GM19395 (cell line): ENCODE data around the gene GABBR1.
"Not testable (repeated sequence)": the region's sequence is repeated elsewhere in the genome, so short reads cannot be mapped to it uniquely, and the experiment has no call there.

Source experiments
- ATAC-seq: cut with Tn5 transposase; IDR thresholded peaks from one replicate; pipeline ENCODE4 v1.9.1; 2021; ENCODE audit warnings: mild to moderate bottlenecking, moderate library complexity; ENCODE audit not compliant: unreplicated experiment

The GABBR1 gene

DNA sequence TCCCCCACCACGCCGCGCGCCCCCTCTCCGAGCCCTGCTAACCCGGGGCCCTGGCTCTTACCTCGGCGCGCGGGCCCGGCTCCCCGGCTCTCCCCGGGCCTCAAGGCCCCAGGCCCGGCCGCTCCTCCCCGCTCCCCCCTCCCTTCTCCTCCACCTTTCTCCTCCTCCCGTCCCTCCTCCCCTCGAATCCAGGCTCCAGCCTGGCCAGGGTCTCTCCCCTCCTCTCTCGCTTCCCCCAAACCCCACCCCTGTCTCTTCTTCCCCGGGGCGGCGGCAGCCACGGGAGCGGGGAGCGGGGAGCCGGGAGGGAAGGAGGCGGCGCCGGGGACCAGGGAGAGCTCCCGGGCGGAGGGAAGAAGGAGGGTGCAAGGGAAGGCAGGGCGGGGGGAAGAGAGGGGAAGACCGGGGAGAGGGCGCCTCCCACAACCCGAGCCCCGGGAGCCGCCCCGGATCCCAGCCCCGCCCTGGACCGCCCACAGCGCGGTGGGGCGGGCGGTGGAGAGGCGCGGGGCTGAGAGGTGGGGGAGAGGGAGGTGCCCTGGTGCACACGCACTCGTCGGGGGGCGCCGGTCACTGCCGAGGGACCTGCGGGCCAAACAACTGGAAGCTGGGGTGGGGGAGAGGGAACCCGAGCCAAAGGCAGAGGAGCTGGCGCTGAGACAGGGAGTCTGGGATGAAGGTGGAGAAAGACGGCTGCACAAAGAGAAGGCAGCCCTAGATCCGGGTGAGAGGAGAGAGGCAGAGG lies at the start of gene GABBR1:
GABBR1 (minus strand) TSS at position 395 of the 745 bp plus-strand sequence. CDS start 798 bp downstream, outside the sequence.
- peak; percentile 78 for ATAC-seq

DNA sequence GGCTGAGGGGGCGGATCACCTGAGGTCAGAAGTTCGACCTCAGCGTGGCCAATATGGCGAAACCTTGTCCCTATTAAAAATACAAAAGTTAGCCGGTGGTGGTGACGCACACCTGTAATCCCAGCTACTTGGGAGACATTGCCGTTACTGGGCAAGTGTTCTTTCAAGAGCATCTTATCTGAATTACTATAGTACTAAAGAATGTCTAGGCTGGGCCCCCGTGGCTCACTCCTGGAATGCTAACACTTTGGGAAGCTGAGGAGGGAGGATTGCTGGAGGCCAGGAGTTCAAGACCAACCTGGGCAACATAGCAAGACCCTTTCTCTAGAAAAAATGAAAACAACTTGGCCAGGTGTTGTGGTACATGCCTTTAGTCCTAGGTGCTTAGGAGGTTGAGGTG lies 48.8 kb upstream of the GABBR1 start:
- no peak for ATAC-seq

GRCh38 chr6:29680904-29681303 lies 47.9 kb upstream of the GABBR1 start, which contains the start of gene ZFP57:
Gene ZFP57 (minus strand): TSS chr6:29681152. CDS start chr6:29677003, 4,149 bp downstream.
- ATAC-seq = no peak

DNA sequence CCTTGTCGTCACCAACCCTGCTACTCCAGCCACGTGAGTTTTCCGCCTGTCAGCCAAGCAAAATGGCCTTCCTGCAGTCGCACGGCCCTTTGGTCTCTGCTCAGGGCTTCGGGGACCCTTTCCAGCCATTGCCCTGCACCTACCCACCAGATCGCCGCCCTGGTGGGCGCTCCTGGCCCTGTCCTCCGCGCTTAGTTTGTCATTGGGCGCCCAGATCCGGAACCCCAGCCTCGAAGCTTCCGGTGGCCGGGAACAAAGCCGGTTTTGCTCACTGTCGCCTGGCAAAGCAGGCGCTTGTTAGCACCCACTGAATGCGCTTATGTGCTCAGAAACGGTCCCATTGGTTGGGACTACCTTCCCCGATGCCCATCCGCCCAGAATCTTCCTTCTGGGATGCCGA lies 47.4 kb upstream of the GABBR1 start:
- ATAC-seq = no peak

GRCh38 chr6:29679962-29680361 lies 47.0 kb upstream of the GABBR1 start:
- no peak for ATAC-seq

- no peak for ATAC-seq
Measured at GRCh38 chr6:29678114-29678513, 45.1 kb upstream of the GABBR1 start.

DNA sequence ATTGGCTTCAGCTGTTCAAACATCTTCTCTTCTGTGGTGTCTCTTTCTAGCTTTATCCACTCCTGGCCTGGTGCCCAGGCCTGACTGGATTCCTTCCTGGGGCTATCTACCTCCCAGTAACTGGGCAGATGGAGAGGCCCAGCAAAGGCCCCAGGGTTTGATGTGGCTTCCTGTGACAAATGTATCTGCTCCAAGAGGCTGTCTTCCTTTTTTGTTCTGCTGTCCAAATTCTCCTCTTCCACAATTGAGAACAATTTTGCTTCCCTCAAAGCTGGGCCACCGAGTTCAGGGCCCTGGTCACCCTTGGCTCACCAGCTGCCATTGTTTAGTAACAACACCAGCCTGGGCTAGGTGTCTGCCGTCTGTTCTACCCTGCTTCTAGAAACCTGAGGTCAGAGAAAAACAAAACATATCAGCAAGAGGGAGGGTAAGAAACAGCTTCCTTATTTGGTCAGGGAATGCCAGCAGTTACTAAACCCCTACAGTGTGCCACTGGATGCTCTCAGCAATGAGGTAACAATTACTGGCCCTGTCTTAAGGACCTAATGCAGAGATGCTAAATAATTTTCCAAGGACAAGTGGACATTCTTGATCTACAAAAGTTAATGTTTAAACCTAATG lies 44.1 kb upstream of the GABBR1 start:
- no peak for ATAC-seq

DNA sequence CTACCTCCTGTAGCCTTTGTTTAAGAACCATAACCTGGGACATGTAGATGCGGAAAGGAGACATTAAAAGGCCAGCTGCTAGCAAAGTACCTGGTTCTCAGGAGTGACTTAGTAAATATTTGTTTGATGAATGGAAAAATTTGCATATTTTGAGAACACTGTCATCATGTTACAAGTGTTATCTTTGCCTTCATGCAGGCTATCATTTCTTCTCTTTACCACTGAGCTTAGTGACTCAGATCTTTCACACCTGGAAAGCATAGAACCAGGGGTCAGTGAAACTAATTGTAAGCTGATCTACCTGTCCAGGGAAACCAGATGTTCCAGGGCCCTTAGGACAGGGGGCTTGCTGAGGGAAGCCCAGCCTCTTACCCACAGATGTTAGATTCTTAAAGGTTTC lies 42.6 kb upstream of the GABBR1 start:
- no peak for ATAC-seq

- no peak for ATAC-seq
Measured at GRCh38 chr6:29674008-29674407, 41.0 kb upstream of the GABBR1 start.

DNA sequence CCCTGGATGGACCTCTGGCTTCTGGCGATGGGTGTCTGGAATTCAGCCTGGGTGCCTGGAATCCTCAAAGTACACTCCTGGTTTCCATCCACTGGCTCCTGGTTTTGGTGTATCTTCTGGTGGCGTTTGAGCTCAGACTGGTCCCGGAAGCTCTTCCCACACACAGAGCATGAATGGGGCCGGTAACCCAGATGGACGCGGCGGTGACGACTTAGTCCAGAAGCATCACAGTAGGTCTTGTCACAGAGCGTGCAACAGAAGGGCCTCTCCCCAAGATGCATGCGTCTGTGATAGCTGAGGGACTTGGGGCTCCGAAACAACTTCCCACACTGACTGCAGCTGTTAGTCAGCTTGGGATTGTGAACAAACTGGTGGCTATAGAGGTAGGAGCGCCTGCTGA lies 40.2 kb upstream of the GABBR1 start:
- no peak for ATAC-seq

DNA sequence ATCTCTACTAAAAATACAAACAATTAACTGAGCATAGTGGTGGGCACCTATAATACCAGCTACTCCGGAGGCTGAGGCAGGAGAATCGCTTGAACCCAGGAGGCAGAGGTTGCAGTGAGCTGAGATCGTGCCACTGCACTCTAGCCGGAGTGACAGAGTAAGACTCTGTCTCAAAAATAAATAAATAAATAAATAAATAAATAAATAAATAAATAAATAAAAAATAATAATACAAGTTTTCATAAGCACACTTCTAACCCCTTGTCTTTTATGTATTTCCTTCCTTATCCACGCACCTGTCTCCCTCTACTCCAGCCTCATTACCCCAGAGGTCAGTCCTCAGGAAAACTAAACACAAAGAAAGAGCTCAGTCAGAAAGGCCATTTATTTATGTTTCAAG lies 39.1 kb upstream of the GABBR1 start:
- ATAC-seq = not testable (repeated sequence)

DNA sequence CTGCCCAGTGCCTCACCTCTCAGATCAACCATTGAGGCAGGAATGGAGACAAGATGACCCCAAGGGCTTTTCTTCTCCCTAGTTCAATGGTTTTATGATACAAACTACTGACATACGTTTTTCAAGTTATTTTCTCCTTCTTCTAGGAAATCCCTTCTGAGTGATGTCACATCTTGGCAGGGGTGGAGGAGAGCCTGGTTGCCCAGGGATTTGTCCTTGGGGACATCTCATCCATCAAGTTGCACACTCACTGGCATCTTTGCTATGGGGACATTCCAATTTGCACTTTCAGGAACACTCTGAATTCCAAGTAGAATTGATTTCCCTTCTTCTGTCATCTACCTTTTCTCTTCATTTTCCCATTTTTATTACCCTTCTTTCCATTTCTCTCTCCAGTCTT lies 38.0 kb upstream of the GABBR1 start:
- no peak for ATAC-seq

DNA sequence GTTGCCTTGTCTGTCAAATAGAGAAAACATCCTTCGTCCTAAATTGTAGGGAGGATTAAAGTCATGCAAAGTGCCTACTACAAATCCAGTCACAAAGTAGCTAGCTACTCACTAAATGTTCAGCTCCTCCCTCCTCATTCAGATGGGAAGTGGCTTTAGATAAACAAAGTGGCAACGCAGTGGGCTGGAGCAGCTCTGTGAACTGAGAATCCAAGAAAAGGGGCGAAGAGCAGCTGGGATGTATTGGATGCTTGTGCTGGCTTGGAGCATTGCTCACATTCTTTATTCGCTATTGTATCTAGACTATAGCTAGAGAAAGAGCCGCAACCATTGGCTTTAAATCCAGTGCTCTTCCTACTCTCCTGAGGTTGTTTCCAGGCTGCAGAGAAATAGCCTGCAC lies 34.2 kb upstream of the GABBR1 start:
- ATAC-seq = no peak

- no peak for ATAC-seq
Measured at GRCh38 chr6:29666826-29667130, 33.8 kb upstream of the GABBR1 start.

DNA sequence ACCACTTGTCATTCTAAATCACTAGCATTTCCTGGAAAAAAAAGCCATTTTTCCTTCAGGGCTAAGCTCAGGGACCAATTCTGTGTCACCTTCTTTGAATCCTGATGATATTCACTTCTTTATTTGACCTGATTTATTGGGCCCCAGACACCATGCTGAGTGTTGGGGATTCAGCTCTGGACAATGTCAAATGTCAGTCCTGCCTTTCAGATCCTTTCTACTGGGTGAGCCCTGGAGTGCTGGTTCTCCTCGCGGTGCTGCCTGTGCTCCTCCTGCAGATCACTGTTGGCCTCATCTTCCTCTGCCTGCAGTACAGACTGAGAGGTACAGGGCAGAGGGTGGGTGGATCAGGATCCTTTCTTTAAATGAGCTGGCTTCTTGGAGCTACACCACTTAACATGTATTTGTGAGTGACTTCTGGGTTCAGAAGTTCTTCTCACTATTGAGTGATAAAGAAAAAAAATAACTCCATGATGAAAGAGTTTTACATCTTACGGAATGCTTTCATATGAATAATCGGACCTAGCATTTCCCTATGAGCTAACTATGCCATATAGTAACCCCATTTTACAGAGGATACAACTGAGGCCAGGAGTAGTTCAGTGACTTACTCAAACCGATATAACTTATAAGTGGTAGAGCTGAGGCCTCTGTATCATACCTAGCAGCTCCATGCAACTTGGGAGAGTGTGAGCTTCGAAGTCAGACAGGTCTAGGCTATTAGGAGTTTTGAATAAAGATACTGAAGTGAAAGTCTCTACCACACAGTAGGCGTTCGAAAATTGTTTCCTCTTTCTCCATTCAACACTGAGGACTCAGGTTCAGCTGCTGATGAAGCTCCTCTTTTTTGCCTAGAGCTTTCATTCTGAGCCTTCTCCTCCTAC lies 33.2 kb upstream of the GABBR1 start:
- ATAC-seq = no peak

- no peak for ATAC-seq
Measured at GRCh38 chr6:29663300-29664042, 30.5 kb upstream of the GABBR1 start.

GRCh38 chr6:29661502-29662141 lies 28.6 kb upstream of the GABBR1 start:
- not testable (repeated sequence) for ATAC-seq

GRCh38 chr6:29661071-29661470 lies 28.1 kb upstream of the GABBR1 start:
- ATAC-seq = no peak

GRCh38 chr6:29656798-29657197 lies 23.8 kb upstream of the GABBR1 start, which contains the start of gene MOG:
Gene MOG (plus strand): TSS chr6:29657092. CDS start chr6:29657210, 118 bp downstream.
- ATAC-seq = no peak

DNA sequence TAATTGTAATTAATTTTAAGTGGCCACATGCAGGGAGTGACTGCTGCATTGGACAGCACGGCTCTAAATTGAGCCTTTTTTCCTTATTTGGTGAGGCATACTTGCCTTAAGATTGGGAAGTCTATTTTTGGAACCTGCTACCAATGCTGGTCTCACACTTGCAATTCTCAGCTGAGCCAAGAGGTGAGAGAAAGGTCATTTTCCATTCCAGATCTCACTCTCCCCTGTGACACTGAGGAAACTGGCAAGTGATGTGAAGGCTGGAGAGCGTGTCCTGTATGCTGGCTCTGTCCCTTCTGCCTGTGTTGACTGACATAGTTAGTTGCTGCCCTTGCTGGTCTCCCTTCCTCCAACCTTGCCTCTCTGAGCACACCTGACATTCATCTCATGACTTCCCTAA lies 23.2 kb upstream of the GABBR1 start:
- no peak for ATAC-seq
